Endometrial microvascular endothelial cells (primary cell): ENCODE results near the gene NBPF15. TPM values are rescaled to one million over a fixed set of nuclear protein-coding genes. Genes with fewer than 3 reads are reported as not detected.
"Not testable (repeated sequence)": the region's sequence is repeated elsewhere in the genome, so short reads cannot be mapped to it uniquely, and the experiment has no call there.

Source experiments
- in situ Hi-C: cut with HindIII; loops from 2 replicates; pipeline ENCODE4 v1.10.0; 2017; ENCODE audit warnings: low sequenced_read_pairs, low pct_unique_long_range_greater_than_20kb; ENCODE audit errors: inconsistent ontology term
- total RNA-seq: library from RNA; depleted of rRNA; stranded (reverse); fragments of >200 nt; gene quantifications from one replicate; pipeline ENCODE4 v1.2.3, GENCODE V29; 2015; ENCODE audit errors: inconsistent ontology term

Gene NBPF15, protein sequence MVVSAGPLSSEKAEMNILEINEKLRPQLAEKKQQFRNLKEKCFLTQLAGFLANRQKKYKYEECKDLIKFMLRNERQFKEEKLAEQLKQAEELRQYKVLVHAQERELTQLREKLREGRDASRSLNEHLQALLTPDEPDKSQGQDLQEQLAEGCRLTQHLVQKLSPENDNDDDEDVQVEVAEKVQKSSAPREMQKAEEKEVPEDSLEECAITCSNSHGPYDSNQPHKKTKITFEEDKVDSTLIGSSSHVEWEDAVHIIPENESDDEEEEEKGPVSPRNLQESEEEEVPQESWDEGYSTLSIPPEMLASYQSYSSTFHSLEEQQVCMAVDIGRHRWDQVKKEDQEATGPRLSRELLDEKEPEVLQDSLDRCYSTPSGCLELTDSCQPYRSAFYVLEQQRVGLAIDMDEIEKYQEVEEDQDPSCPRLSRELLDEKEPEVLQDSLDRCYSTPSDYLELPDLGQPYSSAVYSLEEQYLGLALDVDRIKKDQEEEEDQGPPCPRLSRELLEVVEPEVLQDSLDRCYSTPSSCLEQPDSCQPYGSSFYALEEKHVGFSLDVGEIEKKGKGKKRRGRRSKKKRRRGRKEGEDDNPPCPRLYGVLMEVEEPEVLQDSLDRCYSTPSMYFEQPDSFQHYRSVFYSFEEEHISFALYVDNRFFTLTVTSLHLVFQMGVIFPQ
- total RNA-seq = 21.0 TPM

DNA sequence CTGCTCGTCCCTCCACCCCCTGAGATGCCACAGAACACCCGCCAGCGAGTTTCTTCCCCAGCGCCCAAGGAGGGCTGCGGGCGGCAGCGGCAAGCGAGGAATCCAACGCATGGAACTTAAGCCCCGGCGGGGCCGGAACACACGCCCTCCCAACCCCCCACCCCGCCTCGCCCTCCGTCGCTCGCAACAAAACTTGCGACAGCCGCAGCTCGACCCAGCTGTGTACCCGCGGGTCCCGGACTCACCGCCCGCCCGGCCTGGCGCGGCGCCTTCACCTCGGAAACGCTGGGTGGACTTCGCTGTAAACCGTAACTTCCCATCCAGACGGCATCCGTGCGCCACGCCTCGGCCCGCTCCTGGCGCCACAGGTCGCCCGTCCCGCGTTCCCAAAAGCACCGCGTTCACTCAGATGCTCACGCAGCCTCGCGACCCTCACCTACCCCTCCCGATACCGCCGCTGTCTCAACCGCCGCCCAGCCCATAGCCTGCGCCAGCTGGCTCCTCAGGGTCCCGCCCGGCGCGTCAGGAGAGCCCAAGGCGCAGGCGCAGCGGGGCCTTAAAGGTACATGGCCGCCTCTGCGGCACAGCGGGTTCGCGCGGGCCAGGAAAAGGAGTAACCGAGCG is at the start of gene NBPF15:
Gene NBPF15 (minus strand): TSS at position 534 of the 624 bp plus-strand sequence. CDS start 21,666 bp downstream, outside the sequence.
- in situ Hi-C loops = not testable (repeated sequence)

DNA sequence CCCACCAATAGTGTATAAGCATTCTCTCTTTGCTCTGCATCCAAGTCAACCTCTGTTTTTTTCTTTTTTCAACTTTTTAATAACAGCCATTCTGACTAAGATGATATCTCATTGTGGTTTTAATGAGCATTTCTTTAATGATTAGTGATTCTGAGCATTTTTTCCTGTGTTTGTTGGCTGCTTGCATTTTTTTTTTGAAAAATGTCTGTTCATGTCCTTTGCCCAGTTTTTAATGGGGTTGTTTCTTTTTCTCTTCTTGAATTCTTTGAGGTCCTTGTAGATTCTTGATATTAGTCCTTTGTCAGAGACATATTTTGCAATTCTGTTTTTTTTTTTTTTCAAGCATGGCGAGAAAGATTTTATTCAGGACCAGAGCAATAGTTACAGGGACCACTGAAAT is 35.0 kb upstream of the NBPF15 start:
- in situ Hi-C loops = not testable (repeated sequence)

DNA sequence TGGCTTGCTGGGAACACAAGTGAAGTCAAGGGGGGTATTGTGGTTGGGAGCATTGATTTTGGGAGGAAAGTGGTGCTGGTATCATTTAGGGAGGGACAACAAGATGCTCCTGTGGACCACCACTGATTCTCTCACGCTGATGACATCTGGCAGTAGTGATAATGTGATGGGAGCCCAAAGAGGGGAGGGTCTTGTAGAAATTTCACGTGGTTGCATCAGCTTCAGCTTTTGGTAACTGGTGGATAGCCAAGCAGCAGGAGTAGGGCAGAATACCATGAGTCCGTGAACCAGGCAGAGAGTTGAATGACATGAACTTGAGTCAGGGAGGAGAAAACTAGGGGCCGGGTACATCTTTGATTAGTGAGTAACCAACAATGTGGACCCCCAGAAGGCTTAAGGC is 32.7 kb upstream of the NBPF15 start:
- in situ Hi-C loops = not testable (repeated sequence)

DNA sequence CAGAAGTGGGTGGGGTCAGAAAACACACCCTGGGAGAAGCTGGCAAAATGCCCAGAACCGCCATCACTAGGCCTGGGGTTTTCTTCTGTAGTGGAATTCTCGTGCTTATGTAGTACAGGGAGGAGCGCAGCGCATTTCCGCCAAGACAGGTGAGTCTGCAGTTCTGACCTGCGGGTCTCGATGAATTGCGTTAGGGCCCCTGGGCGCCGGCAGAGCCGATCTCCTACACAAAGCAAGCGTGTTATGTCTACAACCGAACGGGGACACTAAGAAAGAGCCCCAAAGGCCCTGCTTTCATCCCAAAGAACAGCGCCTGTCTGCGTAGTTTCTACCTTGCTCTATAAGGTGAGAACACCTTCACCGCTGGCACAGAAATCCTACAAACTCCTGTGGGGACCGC is 28.9 kb upstream of the NBPF15 start:
- in situ Hi-C loops = not testable (repeated sequence)

DNA sequence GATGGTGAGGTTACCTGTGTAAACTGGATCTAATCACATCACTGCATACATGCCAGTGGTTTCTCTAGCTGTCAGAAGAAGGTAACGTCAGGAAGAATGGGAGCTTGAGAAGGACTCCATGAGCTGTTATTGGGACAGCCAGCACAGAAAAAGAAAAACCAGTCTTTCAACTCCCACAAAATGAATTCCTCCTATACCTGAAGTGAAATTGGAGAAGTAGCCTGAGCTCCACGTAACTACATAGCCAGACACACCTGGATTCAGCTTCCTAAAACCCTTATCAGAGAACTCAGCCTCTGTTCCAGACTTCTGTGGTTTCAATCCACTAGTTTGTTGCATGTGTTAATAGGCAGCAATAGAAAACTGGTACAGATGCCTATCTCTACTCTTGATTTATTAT is 25.5 kb upstream of the NBPF15 start:
- in situ Hi-C loops = not testable (repeated sequence)

DNA sequence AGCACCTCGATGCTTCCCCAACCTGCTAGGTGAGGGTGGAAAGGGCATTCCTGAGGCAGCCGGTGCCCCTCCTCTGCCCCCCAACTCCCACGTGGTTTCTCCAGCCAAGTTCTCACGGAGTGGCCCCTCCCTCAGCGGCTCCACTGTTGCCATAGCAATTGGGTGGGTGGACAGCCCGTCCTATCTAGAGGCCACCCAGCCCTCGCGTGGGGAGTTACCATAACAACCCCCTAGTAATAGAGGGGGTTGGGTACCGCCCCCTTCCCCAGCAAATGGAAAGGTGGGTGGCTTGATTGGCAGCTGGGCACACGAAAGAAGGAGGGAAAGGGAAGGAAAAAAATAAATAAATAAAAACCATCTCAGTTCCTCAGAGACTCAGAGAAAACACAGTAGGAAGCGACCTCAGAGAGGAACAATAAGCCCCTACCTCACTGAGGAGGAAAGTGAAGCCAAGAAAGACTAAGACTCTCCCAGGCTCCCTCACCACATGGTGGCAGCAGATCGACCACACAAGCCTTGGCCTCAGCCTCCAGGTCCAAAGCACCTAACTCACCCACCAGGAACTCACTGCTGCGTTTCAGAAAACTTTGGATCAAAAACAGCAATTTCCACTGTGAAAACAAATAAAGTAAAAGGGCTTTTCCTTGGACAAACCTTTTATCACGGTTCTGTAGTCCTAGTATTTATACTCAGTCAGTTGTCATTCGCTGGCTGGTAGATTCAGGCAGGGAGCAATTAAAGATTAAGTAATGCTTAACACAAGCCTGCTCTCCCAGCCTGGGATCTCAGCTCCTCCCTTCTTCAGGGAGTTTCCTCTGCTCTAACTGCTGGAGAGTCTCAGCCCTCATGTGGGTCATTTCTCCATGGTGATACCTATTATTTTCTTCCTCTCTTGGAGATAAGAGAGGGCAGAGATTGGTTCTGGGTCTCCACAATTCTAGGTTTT is 23.9 kb upstream of the NBPF15 start:
- in situ Hi-C loops = not testable (repeated sequence)

DNA sequence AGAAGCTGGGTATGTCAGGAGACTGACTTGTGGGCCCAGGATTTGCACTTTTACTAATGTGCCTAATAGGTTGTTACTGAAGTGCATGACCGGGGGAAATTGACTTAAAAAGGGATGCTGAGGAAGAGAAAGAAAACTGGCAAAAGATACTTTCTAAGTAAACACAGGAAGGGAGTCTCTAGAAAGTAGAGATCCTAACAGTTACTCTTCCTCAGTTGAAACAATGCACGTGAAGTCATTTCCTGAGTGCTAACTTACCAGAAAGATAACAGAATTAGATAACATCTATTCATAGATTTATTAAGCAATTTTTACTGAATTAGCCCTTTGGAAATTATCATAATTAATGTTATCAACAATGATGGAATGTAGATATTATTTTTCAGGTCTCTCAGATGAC is 12.4 kb upstream of the NBPF15 start:
- in situ Hi-C loops = not testable (repeated sequence)

DNA sequence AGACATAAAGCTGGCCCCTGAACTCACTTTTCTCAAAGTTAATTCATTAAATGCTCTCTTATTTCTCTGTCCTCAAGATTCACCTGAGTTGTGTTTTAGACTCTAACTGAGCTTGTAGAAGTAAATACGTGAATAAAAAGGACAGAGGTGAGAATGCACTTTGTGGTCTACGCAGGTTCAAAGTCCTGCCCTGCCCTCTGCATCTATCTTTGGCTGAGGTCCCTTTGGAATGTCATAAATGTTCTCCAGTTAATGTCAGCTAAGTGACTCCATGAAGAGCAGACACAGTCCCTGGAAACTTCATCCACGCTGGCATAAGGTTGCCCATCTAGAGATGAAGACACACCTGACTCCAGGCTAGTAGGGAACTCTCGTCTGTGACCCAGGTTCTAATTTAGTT is 10.0 kb upstream of the NBPF15 start:
- in situ Hi-C loops = not testable (repeated sequence)

DNA sequence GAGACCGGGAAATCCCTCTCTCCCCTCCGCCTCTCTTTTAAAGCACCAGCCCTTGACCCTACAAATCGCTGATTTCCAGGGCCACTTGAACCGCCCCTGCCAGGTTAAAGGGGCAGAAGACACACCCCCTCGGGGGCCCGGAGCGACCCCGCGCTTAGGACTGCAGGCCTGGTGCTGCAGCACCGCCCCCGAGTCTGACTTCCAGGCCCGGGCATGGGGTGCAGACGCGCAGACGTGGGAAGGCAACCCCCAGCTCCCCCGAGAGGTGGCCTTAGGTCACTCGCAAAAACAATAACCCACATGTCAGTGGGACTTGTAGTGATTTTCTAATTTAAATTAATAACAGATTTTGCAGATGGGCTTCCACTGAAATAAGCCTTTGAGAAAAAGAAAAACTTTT is 309 bp upstream of the NBPF15 start:
- in situ Hi-C loops = not testable (repeated sequence)

DNA sequence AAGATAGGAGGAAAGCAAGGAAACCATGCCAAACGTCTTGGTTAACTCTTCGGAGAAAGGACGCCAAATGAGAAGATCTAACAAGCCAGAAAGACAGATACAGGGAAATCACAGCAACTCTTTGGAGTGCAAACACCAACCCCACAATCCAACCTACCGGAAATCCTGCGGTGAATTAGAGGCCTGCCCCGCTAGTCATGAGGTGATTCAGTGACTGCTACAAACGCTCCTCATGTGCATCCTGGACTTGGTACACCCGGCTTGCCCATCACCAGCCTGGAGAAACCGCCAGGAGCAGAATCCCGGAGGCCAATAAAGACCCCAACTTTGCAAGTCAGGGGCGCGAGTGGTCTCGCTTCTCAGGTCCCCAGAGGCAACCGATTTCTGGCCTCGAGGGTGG is 783 bp downstream of the NBPF15 start:
- in situ Hi-C loops = not testable (repeated sequence)

DNA sequence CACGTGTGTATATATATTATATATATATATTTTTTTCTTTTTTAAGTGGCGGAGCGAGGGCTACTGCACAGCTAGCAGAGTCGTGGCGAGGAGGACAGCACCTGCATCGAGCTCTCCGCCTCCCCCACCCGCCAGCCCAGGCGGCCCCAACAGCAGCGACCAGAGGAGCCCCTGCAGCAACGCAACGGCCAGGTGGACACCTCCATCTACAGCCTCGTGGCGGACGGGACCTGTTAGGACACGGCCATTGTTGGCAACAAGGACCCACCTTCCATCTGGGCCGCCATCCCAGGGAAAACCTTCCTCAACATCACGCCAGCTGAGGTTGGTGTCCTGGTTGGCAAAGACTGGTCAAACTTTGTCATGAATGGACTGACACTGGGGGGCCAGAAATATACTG is 19.1 kb downstream of the NBPF15 start:
- in situ Hi-C loops = not testable (repeated sequence)

DNA sequence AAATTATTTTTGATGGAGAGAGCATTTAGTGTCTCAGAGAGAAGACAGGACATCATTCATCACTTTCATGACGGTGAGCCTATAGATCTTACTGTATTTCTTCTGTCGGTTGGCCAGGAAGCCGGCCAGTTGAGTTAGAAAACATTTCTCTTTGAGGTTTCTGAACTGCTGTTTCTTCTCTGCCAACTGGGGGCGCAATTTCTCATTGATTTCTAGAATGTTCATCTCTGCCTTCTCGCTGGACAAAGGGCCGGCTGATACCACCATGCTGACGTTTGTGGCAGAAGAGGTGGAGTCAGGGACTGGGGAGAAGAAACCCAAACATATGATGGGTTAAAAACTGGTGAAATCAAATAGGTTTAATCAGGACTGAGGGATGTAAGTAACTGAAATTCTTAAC is 21.7 kb downstream of the NBPF15 start:
- in situ Hi-C loops = not testable (repeated sequence)

DNA sequence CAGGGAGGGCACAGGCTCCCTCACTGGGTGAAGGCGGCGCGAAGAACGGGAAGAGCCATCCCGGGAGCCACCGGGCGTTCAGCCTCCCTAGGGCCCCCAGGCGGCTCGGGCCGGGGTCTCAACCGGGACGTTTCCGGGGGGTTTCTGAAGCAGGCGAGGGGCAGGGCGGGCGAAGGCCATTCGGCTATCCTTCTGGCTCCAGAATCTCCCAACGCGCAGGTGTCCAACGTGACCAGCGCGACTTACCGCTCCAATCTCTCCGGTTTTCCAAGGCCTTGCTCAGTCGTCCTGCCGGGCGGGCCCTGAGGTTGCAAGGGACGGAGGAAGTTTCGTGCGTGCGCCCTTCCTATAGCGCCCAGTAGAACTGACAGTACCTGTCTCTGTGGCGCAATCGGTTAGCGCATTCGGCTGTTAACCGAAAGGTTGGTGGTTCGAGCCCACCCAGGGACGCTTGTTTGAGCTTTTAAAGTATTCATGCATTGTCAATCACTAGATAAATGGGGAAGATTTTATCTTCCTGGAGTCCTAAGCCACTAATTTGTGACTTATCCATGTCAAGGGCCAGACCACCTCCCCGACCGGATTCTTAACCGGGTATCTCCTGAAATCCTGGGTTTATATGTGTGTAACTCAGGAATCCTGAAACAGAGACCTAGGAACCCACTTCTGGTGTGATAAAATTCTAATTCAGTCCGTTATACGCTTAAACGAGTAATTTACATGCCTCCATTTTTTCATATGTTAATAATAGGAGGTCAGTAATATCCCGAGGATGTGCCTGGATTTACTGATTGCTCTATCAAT is 42.4 kb downstream of the NBPF15 start:
- in situ Hi-C loops = not testable (repeated sequence)

DNA sequence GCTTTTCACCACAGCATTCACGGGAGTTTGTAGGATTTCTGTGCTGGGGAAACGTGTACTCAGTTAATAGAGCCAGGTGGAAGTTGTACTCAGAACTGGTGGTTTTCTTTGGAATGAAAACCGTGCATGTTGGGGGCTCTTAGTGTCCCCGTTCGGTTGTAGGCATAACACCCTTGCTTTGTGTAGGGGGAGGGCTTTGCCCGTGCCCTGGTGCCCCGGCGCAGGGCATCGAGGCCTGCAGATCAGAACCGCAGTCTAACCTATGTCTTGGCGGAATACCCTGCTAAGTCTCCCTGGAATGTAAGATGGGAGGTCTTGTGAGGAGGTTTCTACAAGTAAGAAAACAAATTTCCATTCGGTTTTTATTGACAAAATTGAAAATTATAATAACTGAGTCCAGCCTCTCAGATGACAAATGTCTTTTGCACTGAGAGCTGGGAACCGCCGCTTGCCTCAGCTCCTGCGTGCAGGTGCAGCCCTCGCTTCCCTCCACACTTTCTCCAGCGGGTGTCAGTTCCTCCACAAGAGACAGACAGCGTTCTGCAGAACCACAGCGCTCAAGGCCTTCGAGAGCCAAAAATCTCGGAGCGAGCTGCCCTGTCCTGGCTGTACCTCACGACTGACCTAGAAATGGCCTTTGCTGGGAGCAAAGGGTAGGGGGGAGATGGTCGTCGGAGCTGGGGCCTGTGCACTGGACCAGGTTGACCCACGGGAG is 47.9 kb downstream of the NBPF15 start:
- in situ Hi-C loops = not testable (repeated sequence)

DNA sequence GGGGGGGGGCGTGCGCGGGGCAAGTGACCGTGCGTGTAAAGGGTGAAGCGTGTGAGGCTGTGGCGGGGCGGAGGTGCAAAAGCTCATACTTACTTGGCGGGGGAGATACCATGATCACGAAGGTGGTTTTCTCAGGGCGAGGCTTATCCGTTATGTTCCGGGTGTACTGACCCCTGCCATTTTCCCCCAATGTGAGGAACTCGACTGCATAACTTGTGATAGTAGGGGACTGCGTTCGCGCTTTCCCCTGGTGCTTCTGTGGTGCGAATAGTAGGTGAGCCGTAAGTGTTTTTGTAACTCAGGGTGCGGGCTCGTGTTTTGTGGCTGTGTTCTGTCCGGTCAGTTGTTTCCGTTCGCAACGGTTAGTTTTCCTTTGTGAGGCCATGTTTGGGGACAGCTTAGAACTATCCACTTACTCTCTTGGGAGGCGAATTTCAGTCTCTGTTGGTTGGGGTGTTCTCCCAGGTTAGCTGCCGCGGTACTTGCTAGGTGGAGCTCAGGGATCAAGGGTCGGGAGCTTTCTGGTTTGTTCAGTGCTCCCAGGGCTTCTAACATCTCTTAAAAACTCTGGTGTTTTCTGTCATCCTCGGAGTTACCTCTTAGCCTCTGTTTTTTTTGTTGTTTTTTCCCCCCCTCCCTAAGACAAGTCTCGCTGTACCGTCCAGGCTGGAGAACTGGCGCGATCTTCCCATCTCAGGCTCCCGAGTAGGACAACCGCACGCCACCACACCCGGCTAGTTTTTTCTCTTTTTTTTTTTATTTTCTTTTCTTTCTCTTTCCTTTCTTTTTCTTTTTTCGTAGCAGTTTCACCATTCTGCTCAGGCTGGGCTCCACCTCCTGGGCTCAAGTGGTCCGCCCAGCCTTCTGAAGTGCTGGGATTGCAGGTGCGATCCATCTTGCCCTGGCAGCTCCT is 48.7 kb downstream of the NBPF15 start:
- in situ Hi-C loops = not testable (repeated sequence)

DNA sequence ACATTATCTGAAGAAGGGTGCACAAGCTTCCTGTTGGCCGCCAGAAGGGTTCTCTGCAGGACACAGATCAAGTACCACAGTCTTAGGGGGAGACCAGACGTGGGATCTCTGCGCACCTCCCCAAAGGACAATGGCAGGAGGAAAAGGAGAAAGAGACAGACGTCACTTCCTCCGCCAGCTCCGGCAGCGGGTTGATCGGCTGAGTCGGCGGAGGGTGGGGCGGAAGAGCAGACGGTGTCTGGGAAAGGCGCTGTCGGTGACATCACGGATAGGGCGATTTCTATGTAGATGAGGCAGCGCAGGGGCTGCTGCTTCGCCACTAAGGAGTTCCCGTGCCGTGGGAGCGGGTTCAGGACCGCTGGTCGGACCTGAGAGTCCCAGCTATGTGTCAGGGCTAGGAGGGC is 49.4 kb downstream of the NBPF15 start:
- in situ Hi-C loops = not testable (repeated sequence)
